Measurements from ENCODE around the gene PRTG.
"Not testable (repeated sequence)": the region's sequence is repeated elsewhere in the genome, so short reads cannot be mapped to it uniquely, and the experiment has no call there.

PRTG gene

DNA sequence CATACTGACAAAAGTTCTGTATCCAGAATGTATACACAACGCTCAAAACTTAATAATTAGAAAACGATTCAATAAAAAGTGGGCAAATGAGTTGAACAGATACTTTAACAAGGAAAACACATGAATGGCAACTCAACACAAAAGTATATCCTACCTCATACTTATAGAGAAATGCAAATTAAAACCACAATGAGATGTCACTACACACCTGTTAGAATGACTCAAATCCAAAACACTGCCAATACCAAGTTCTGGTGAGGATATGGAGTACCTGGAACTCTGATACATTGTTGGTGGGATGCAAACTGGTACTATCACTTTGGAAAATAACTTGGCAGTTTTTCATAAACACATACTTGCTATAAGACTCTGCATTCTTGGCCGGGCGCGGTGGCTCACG is 42.1 kb downstream of the PRTG start:
- DNase-seq (ENCODE audit: low read depth), result no peak

DNA sequence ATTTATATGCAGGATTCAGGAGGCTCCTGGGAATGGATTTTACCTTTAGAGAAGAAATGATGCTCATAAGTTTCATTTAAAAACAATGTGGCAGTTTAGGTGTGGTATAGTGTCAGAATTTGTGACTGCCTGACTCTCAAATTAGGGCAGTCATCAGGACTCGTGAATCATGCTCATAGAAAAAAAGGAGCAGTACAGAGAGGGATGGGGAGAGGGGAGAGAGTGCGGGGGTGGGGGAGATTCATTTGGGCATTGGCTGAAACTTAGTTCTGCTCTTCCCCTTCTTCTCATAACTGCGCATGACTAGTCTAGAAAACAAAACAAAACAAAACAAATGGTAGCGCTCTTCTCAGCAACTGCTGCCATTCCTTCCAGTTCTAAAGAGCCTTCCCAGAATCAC is 44.3 kb downstream of the PRTG start:
- DNase-seq (ENCODE audit: low read depth), result no peak

DNA sequence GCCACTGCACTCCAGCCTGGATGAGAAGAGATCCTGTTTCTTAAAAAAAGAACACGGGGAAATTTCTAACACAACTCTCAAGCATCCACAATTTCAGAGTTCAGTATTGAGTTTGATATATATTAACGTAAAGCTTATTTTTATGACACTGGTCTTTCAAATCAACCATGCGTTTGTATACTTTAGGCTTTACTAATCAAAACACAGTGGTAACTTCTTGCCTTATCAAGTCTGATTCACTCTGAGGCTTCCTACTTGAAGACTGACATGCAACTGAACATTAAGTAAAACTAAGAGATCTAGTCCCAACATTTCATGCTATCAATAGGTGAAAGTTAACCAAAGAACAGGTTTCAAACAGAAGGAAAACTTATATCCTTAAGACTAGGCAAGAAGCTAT is 46.7 kb downstream of the PRTG start:
- no peak for DNase-seq (ENCODE audit: low read depth)

DNA sequence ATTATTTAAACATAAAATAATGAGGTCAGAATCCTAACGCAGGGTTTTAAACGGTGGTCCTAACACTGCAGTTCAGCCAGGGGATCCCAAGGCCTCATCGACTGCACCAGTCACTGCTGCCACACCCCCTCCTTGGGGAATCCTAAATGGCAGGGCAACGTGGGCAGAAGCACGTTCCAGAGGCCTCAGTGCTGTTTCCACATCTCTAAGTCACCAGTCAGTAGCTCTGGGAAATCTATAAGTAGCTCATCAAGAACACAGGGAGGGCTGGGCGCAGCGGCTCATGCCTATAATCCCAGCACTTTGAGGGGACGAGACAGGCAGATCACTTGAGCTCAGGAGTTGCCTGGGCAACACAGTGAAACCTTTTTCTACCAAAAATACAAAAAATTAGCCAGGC is 47.5 kb downstream of the PRTG start:
- DNase-seq (ENCODE audit: low read depth), result no peak

DNA sequence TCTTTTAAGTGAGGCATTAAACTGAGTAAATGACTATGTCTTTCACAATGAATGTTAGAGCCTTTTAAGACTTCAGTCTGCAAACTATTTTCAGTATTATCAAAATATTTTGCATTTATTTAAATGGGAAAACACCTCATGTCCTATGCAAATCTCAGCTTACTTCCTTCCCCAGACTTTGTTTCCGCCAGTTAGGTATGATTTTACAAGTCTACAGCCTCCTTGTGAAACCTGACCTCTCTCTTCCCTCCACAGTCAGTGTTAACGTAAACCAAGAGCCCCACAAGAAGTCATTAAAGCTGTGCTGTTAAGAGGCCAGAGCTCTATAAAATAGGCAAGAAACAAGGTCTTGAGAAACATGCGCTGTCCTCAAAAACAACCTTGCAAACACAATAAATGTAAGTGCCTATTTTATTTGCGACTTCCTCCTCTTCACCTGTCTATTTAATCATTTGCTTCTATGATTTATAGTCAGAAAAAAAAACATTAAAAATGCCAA is 48.3 kb downstream of the PRTG start:
- DNase-seq (ENCODE audit: low read depth), result no peak

- not testable (repeated sequence) for DNase-seq (ENCODE audit: low read depth)
Measured at GRCh38 chr15:55693116-55693515, 49.8 kb downstream of the PRTG start.

DNA sequence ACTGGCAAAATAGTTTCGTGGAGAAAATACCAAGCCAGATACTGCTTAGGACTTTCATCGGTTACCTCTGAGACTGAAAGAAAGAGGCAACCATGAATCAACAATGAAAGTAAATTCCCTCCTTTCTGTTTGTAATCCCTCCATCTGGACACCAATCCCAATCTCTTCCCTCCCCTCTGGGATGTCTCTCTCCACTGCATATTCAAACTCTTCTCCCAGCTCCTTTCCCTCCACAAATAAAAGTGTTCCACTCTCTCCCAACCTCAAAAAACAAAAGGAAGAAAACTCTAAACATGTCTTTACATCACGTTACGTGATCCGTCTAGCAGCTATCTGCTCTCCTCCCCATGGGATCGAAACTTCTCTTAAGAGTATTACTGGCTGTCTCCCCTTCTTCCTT is 55.2 kb downstream of the PRTG start:
- no peak for DNase-seq (ENCODE audit: low read depth)

- DNase-seq (ENCODE audit: low read depth), result no peak
Measured at GRCh38 chr15:55685286-55685685, 57.7 kb downstream of the PRTG start.

- DNase-seq (ENCODE audit: low read depth), result peak; percentile 36
Measured at GRCh38 chr15:55683376-55683775, 59.6 kb downstream of the PRTG start.

GRCh38 chr15:55681631-55682030 is 61.3 kb downstream of the PRTG start:
- no peak for DNase-seq (ENCODE audit: low read depth)

DNA sequence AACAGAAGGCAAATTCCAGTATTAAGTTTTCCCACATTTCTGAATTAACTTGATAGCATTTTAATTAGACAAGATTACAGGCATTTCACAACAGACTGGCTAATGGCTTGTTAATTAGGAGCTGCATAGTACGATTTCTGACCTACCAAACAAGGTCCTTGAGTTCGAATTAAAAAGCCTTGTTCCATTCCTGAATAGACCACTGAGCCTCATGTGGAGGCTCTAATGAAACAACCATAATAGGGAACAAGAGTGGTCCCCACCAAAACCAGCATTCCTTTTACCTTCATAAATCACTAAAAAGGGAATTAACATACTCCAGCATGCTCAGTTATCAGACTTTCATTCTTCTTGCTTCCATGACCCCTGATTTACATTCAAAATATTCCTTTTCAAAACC is 66.4 kb downstream of the PRTG start:
- no peak for DNase-seq (ENCODE audit: low read depth)

- no peak for DNase-seq (ENCODE audit: low read depth)
Measured at GRCh38 chr15:55673287-55673686, 69.7 kb downstream of the PRTG start.

GRCh38 chr15:55669270-55669669 is 73.7 kb downstream of the PRTG start:
- DNase-seq (ENCODE audit: low read depth), result no peak

- no peak for DNase-seq (ENCODE audit: low read depth)
Measured at GRCh38 chr15:55665605-55666227, 77.2 kb downstream of the PRTG start.

DNA sequence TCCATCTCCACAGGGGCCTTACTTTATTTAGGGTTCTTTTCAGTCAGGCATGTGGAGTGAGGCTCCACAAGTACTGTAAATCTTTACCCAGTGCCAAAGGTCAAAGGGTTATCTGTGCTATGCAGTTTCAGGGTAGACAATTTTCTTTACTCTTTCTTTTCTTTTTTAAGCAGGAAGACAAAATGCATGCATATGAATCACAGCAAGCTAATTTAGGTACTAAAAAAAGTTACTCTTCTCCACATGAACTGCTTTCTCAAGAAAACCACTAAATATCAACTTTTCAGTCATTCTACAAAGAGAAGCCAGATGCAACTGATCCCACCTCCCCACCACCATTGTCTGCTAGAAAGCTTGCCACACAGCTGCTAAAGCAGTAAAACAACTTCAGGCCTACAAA is 81.5 kb downstream of the PRTG start:
- DNase-seq (ENCODE audit: low read depth), result no peak

- no peak for DNase-seq (ENCODE audit: low read depth)
Measured at GRCh38 chr15:55660153-55660552, 82.8 kb downstream of the PRTG start.

GRCh38 chr15:55659481-55659880 is 83.5 kb downstream of the PRTG start:
- no peak for DNase-seq (ENCODE audit: low read depth)

DNA sequence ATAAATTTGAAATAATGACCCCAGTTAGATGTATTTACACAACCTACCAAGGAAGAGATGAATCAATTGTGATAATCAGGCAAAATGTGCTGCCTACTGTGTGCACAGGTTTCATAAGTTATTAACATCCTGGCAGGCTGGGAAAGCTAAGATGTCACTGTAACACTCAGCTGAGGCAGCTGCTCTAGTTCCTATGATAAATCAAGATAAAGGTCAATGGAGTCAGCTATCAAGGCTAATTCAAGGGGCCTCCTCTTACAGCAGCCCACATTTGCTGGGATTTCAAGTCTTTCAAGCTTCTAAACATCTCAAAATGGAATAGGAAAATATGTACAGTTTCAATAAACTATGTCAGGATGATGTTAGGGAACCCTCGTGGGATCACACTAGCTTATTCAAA is 84.1 kb downstream of the PRTG start:
- no peak for DNase-seq (ENCODE audit: low read depth)

DNA sequence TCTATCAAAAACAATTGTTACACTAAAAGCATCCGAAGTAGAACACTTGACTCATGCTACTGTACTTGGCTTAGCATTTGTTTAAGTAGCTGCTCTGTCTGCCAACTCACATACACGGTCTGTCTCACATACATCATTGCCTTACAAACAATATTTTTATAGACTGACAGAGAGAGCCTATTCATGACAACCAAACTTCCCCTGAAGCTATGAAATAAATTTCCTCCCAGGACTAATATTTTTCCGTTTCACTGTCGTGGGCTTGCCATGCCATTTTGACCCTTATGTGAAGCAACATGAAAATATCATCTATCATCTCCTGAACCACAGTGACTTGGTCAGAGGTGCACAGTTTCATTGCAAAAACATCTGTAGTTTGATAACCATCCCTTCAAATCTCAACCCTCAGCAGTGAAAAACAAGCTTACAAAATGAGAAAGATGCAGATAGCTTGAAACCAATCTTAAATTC is 88.4 kb downstream of the PRTG start:
- no peak for DNase-seq (ENCODE audit: low read depth)

GRCh38 chr15:55652909-55653495 is 90.0 kb downstream of the PRTG start:
- no peak for DNase-seq (ENCODE audit: low read depth)

- no peak for DNase-seq (ENCODE audit: low read depth)
Measured at GRCh38 chr15:55652359-55652758, 90.6 kb downstream of the PRTG start.

DNA sequence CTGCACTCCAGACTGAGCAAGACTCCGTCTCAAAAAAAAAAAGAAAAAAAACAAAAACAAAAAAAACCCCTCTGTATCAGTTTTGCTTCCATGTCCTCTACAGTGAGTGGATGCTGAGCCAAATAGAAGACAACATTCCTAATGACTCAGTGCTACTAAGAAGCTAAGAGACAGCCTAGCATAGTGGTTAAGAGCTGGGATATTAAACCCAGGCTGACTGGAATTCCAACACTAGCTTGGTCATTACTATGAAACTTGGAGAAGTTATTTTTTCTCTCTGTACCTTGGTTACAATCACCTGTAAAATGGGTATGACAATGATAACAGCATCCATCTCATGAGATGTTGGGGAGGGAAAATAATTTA is 93.9 kb downstream of the PRTG start:
- DNase-seq (ENCODE audit: low read depth), result peak; percentile 40

DNA sequence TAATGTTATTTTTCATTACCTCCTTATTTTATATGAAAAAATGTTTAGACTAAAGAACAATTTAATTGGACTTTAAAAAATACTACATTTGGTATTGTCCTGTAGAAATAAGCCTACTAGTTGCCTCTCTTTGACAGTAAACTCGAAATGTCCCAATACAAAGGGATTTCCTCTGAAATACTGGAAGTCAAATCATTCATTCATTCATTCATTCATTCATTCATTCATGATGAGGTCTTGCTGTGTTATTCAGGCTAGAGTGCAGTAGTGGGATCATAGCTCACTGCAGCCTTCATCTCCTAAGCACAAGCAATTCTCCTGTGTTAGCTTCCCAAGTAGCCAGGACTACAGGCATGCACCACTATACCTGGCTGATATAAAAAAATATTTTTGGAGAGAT is 104.2 kb downstream of the PRTG start:
- DNase-seq (ENCODE audit: low read depth), result no peak

DNA sequence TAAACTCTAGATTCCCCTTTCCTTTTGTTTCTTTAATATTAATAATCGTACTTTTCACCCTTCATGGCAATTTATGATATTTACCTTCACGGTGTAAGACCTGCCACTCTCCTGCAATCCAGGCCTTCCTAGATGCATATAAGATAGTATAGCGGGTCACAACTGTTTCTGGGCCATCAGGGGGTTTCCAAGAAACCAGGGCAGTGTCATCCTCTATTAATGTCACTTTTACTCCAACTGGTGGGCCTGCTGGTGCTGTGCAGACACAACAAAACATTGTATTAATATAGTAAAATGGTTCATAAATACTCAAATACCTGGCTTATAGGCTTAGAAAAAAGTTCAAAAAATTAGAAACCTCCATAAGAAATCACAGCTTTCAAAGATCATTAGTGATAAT is 105.9 kb downstream of the PRTG start:
- no peak for DNase-seq (ENCODE audit: low read depth)
